ENCODE measurements around the gene IFNA10.
A peak's percentile ranks its signal among the peaks of the same experiment; 100 is the strongest.
"Not testable (repeated sequence)": the region's sequence is repeated elsewhere in the genome, so short reads cannot be mapped to it uniquely, and the experiment has no call there.

Gene IFNA10

GRCh38 chr9:21207043-21207442, at the start of gene IFNA10:
TSS of gene IFNA10 (minus strand) at chr9:21207143. CDS start at chr9:21207097, 46 bp downstream.
- H3K79me2 ChIP-seq (ENCODE audit: low read length); H3K27ac ChIP-seq (ENCODE audit: low read length); H3K4me1 ChIP-seq (ENCODE audit: low read length); H3K9ac ChIP-seq (ENCODE audit: low read length); H2AFZ ChIP-seq (ENCODE audit: low read depth, low read length); H3K9me3 ChIP-seq (ENCODE audit: insufficient read depth, low read length); H4K20me1 ChIP-seq (ENCODE audit: insufficient read depth, low read length); H3K4me2 ChIP-seq (ENCODE audit: low read length); H3K36me3 ChIP-seq (replicated peaks; ENCODE audit: low read depth, low read length); H3K4me3 ChIP-seq (ENCODE audit: low read length): not testable (repeated sequence)
- H3K27me3 ChIP-seq (ENCODE audit: low read depth, low read length): peaks cover 19% of the 10 kb centered on the region; the same call in 1 of the 2 replicates

DNA sequence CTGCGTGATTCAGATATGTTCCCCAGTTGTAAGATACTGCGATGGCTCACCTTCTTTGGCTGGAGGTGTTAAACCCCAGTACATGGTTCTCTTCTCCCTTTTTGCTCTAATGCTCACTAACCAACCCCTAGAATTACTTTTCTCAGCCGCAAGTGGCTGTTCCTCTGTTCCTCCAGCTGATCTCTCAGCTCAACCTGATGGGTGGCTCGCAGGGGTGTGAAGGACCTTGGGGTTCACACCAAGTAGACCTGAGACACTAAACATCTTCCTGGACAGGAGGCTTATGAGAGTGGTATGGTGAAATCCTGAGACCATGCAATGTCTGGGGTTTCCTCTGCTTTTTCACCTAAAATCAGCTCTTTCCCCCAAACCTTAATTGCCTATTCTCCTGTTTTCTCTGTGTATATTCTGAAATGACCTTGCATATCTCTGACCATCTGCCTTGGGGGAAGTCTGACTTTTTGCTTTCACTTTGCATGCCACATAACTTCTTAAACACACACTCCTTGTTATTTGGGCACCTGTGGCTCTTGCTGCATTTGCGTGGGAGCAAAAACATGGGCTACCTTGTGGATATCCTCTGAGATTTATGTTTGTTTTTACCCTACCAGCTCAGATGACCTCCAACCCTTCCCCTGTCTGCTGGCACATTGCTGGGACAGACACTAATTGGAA, 48.7 kb upstream of the IFNA10 start:
- peaks cover 15% of the 10 kb centered on the region for H3K9me3 ChIP-seq (ENCODE audit: insufficient read depth, low read length)
- H3K4me1 ChIP-seq (ENCODE audit: low read length): peaks cover 18% of the 10 kb centered on the region
- no peaks in the 10 kb centered on the region for H4K20me1 ChIP-seq (ENCODE audit: insufficient read depth, low read length)
- peaks cover 58% of the 10 kb centered on the region for H3K27me3 ChIP-seq (ENCODE audit: low read depth, low read length)
- H2AFZ ChIP-seq (ENCODE audit: low read depth, low read length): no peak overlapping the region
- peak overlapping the region; percentile 27 for H3K4me3 ChIP-seq (ENCODE audit: low read length)
- peak overlapping the region; percentile 64 for H3K4me2 ChIP-seq (ENCODE audit: low read length)
- no peak for TF ChIP-seq EZH2phosphoT487 (IDR thresholded peaks at IDR 0.05; ENCODE audit: low read depth)
- no peak for TF ChIP-seq CTCF (IDR thresholded peaks at IDR 0.05; ENCODE audit: low read depth, low read length)
- H3K27ac ChIP-seq (ENCODE audit: low read length): no peak overlapping the region
- H3K9ac ChIP-seq (ENCODE audit: low read length): no peak overlapping the region
- H3K36me3 ChIP-seq (replicated peaks; ENCODE audit: low read depth, low read length): peaks cover 8% of the 10 kb centered on the region
- H3K79me2 ChIP-seq (ENCODE audit: low read length): no peaks in the 10 kb centered on the region

GRCh38 chr9:21252721-21253547, 46.0 kb upstream of the IFNA10 start:
- peak overlapping the region; percentile 59 for H3K4me2 ChIP-seq (ENCODE audit: low read length)
- peak overlapping the region; percentile 34 for H3K4me3 ChIP-seq (ENCODE audit: low read length)
- H3K4me1 ChIP-seq (ENCODE audit: low read length): peaks cover 18% of the 10 kb centered on the region

GRCh38 chr9:21251638-21252037, 44.7 kb upstream of the IFNA10 start:
- Histone ChIP-seq H3K4me2 (ENCODE audit: low read length) (no peak overlapping the region), H3K4me3 (ENCODE audit: low read length) (no peak overlapping the region), H3K4me1 (ENCODE audit: low read length) (peaks cover 18% of the 10 kb centered on the region), H3K36me3 (replicated peaks; ENCODE audit: low read depth, low read length) (no peaks in the 10 kb centered on the region), H3K9ac (ENCODE audit: low read length) (no peak overlapping the region), H3K9me3 (ENCODE audit: insufficient read depth, low read length) (no peaks in the 10 kb centered on the region), H3K79me2 (ENCODE audit: low read length) (no peaks in the 10 kb centered on the region), H3K27ac (ENCODE audit: low read length) (no peak overlapping the region), H2AFZ (ENCODE audit: low read depth, low read length) (no peak overlapping the region), H3K27me3 (ENCODE audit: low read depth, low read length) (peaks cover 66% of the 10 kb centered on the region), H4K20me1 (ENCODE audit: insufficient read depth, low read length) (peaks cover 5% of the 10 kb centered on the region; the same call in 1 of the 2 replicates)
- TF ChIP-seq CTCF (IDR thresholded peaks at IDR 0.05; ENCODE audit: low read depth, low read length) (no peak), EZH2phosphoT487 (IDR thresholded peaks at IDR 0.05; ENCODE audit: low read depth) (no peak)

More at GRCh38 chr9:21252721-21253547, 46.0 kb upstream of the IFNA10 start:
- no peak for TF ChIP-seq EZH2phosphoT487 (IDR thresholded peaks at IDR 0.05; ENCODE audit: low read depth)
- peak; percentile 84 for TF ChIP-seq CTCF (IDR thresholded peaks at IDR 0.05; ENCODE audit: low read depth, low read length)
- Histone ChIP-seq H3K36me3 (replicated peaks; ENCODE audit: low read depth, low read length) (peaks cover 3% of the 10 kb centered on the region), H3K9ac (ENCODE audit: low read length) (no peak overlapping the region), H3K27ac (ENCODE audit: low read length) (no peak overlapping the region), H3K9me3 (ENCODE audit: insufficient read depth, low read length) (peaks cover 5% of the 10 kb centered on the region; the same call in 1 of the 2 replicates), H2AFZ (ENCODE audit: low read depth, low read length) (no peak overlapping the region), H4K20me1 (ENCODE audit: insufficient read depth, low read length) (peaks cover 5% of the 10 kb centered on the region; the same call in 1 of the 2 replicates), H3K27me3 (ENCODE audit: low read depth, low read length) (peaks cover 77% of the 10 kb centered on the region), H3K79me2 (ENCODE audit: low read length) (no peaks in the 10 kb centered on the region)
